LNCAP (cell line): ENCODE measurements around the gene PGPEP1.

Source experiments
- TF ChIP-seq, protein P1 (sequence below): fragments of 450-650 bp; IDR thresholded peaks from 2 replicates; pipeline ENCODE4 v1.5.1; 2017; ENCODE audit warnings: mild to moderate bottlenecking

The PGPEP1 gene, protein sequence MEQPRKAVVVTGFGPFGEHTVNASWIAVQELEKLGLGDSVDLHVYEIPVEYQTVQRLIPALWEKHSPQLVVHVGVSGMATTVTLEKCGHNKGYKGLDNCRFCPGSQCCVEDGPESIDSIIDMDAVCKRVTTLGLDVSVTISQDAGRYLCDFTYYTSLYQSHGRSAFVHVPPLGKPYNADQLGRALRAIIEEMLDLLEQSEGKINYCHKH

DNA sequence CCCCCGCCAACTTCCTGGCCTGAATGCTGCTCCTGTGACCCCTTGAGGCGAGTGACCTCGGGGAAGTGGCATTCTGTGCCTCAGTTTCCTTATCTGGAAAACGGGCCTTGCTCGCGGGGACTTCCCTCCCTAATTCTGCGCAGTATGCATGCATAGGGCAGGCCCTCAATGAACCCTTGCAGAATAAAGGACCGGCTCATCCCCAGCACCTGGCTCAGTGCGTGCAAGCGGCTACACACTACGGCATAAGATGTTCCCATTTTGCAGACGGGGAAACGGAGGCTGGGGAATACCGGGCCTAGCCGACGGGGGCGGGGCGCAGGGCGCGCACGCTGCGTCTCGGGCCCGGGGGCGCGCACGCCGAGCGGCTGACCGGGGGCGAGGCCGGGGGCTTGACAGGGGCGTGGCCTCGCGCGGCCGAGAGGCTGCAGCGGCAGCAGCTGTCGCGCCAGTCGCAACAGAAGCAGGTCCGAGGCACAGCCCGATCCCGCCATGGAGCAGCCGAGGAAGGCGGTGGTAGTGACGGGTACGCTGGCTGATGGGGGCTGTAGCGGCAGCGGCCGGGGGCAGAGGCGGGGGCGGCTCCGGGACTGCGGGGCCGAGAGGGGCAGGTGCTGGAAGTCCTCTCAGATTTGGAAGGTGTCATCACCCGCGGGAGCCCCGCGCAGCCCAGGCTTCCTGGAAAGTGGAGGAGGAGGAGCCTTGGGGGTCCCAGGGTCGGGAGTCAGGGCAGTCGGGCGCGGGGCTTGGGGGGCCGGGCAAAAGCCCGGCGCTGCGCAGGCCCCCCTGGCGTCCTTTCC lies at the start of gene PGPEP1:
Gene PGPEP1, plus strand, starts transcription at position 409 of the 800 bp plus-strand sequence. Its CDS starts 84 bp downstream, at position 493.
- TF ChIP-seq, protein P1, sequence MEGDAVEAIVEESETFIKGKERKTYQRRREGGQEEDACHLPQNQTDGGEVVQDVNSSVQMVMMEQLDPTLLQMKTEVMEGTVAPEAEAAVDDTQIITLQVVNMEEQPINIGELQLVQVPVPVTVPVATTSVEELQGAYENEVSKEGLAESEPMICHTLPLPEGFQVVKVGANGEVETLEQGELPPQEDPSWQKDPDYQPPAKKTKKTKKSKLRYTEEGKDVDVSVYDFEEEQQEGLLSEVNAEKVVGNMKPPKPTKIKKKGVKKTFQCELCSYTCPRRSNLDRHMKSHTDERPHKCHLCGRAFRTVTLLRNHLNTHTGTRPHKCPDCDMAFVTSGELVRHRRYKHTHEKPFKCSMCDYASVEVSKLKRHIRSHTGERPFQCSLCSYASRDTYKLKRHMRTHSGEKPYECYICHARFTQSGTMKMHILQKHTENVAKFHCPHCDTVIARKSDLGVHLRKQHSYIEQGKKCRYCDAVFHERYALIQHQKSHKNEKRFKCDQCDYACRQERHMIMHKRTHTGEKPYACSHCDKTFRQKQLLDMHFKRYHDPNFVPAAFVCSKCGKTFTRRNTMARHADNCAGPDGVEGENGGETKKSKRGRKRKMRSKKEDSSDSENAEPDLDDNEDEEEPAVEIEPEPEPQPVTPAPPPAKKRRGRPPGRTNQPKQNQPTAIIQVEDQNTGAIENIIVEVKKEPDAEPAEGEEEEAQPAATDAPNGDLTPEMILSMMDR, result no peak

DNA sequence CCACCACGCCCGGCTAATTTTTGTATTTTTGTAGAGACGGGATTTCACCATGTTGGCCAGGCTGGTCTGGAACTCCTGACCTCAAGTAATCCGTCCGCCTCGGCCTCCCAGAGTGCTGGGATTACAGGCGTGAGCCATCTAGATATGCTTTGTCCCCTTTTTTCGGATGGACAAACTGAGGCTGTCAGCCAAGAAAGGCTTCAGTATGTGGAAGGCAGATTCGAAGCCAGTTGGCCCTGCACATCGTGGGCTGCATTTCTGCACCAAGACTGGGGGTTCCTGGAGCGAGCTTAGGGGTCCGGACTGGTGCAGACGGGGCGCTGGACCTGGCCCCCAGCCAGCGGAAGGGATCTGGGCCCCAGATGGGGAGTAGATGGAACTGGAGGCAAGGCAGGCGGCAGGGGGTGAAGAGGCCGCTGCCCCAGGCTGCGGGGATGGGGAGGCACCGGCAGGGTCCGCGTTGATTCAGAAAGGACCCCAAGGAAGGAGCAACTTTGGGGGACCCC lies 49.3 kb upstream of the PGPEP1 start:
- TF ChIP-seq, protein P1, result no peak

DNA sequence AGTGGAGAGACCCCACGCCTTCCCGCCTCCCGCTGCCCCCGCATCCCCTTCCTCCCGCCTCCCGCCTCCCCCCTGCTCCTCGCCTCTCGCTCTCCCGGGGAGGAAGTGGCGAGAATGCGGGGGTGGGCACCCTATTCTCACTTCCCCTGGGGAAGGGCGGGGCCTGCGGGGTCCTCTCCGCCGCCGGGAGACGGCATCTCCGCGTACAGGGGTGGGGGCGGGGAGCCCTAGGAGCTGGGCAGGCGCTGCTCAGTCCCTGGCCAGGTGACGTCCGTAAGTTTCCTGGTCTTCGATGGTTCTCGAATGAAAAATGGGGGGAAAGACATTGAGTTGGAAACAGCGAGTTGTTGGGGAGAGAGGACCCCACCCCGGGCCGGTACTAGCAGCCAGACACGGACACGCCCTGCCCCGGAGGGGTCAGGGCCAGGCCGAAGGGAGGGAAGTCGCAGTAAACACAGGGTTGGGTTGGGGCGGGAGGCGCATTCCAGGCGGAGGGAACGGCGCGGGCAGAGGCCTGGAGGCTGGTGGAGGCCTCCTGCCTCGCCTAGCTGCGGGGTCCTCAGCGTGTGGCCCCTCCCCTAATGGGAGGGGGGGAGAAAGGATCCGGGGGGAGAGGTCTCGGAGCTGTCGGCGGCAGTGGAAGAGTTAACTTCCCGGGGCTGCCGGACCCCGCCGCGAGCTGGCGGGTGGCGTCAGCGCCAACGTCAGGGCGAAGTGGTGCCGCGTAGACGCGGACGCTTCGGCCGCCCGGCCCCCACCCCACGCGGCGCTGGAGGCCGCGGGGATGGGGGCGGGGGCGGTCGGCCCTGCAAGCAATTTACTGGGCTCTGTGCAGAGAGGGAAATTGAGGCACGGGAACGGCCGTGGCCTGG lies 48.6 kb upstream of the PGPEP1 start:
- TF ChIP-seq, protein P1, result no peak

DNA sequence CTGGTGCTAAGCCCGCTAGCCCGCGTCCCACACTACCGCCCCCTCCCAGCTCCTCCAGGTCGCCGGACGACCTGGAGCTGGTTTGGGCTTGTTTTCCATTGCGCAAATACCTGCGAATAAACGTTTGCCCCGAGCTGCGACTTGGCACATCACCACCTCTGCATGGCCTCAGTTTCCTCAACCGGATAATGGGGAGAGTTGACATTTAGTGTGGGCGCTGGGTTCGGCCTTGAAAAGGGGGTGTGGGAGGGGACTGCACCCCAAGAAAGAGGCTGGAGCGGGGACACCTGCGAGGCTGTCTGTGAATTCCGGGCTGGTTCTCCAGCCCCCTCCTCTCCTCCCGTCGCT lies 48.0 kb upstream of the PGPEP1 start:
- TF ChIP-seq, protein P1, result no peak

DNA sequence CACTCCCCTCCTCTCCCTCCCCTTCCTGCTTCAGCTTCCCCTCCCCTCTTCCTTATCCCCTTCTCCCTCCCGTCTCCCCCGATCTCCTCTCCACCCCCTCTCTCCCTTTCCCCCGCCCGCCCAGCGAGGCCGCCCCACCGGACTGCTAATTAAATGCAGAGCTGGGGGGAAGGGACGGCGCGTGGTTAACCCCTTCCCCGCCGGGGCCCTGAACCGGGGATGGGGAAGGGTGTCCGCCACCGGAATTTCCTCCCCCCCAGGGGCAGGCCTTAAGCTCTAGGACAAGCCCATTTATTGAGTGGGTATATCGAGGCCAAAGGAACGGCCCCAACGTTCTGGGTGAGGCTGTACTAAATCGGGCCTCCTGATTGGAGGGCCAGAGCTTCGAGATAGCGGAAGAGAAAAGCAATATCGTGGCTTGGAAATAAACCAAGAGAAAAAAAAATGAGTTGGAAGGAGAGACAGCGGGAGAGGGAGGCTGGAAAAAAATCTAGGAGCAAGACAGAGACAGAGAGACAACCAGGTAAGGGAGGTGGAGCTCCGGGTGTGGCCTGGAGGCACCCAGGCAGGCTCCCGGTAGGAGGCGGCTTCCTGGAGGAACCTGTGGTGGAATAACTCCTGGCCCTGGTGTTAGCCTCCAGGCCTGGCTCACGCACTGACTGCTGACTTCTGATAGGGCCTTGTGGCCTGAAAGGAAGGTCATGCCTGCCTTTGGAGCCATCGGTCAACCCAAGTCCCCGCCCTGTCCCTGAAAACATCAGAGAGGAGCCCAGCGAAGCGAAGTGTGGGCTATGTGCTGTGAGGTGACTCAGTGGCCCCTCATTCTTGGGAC lies 47.4 kb upstream of the PGPEP1 start:
- TF ChIP-seq, protein P1, result no peak

DNA sequence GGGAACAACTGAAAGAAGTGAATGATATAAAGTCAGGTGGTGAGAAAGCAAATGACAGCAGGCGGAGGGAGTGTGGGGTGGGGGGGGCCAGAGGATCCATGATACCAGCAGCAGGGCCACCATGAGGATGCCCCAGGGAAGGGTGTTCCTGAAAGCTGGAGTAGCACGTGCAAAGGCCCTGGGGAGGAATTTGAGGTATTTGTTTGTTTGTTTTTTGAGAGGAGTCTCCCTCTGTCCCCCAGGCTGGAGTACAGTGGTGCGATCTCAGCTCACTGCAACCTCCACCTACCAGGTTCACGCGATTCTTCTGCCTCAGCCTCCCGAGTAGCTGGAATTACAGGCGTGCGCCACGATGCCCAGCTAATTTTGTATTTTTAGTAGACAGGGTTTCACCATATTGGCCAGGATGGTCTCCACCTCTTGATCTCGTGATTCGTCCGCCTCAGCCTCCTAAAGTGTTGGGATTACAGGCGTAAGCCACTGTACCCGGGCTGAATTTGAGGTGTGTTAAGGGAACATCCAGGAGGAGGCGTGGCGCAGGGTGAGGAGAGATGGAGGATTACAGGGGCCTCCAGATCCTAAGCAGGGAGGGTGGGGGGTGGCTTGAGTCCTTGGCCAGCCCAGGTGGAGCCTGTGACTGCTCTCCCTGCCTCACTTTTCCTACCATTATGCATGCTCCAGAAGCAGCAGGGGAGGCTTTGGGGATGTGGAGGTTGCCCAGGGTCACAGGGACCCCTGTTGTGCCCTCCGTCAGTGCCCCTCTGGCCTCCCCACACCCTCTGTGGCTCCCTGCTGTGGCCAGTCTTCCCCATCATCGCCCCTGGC lies 46.5 kb upstream of the PGPEP1 start:
- TF ChIP-seq, protein P1, result no peak
